Measurements from ENCODE around the gene THRB.

Gene THRB

GRCh38 chr3:24142127-24142526 lies 352.5 kb downstream of the THRB start:
- DNase-seq (ENCODE audit: low read depth), result no peak

GRCh38 chr3:24141548-24141947 lies 353.1 kb downstream of the THRB start:
- DNase-seq (ENCODE audit: low read depth), result no peak

GRCh38 chr3:24139463-24140412 lies 354.9 kb downstream of the THRB start:
- DNase-seq (ENCODE audit: low read depth), result no peak

- DNase-seq (ENCODE audit: low read depth), result no peak
These were observed 355.8 kb downstream of the THRB start for GRCh38 chr3:24138876-24139256.

GRCh38 chr3:24137958-24138875 lies 356.4 kb downstream of the THRB start:
- no peak for DNase-seq (ENCODE audit: low read depth)

GRCh38 chr3:24137334-24137733 lies 357.3 kb downstream of the THRB start:
- DNase-seq (ENCODE audit: low read depth), result no peak

- no peak for DNase-seq (ENCODE audit: low read depth)
These were observed 357.9 kb downstream of the THRB start for GRCh38 chr3:24136624-24137310.

- no peak for DNase-seq (ENCODE audit: low read depth)
These were observed 359.4 kb downstream of the THRB start for GRCh38 chr3:24135280-24135679.

- no peak for DNase-seq (ENCODE audit: low read depth)
These were observed 360.7 kb downstream of the THRB start for GRCh38 chr3:24133942-24134341.

- no peak for DNase-seq (ENCODE audit: low read depth)
These were observed 361.2 kb downstream of the THRB start for GRCh38 chr3:24133436-24133835.

- no peak for DNase-seq (ENCODE audit: low read depth)
These were observed 365.1 kb downstream of the THRB start for GRCh38 chr3:24129549-24129948.

GRCh38 chr3:24128199-24129005 lies 366.2 kb downstream of the THRB start:
- DNase-seq (ENCODE audit: low read depth), result peak; percentile 52

- peak; percentile 56 for DNase-seq (ENCODE audit: low read depth)
These were observed 371.1 kb downstream of the THRB start for GRCh38 chr3:24123596-24123995.

- DNase-seq (ENCODE audit: low read depth), result no peak
These were observed 374.2 kb downstream of the THRB start for GRCh38 chr3:24120434-24120833.

GRCh38 chr3:24119321-24119751 lies 375.3 kb downstream of the THRB start:
- DNase-seq (ENCODE audit: low read depth), result peak; percentile 55

GRCh38 chr3:24117508-24117907 lies 377.1 kb downstream of the THRB start:
- no peak for DNase-seq (ENCODE audit: low read depth)

- no peak for DNase-seq (ENCODE audit: low read depth)
These were observed 382.9 kb downstream of the THRB start for GRCh38 chr3:24111711-24112110.

GRCh38 chr3:24110051-24110450 lies 384.6 kb downstream of the THRB start:
- no peak for DNase-seq (ENCODE audit: low read depth)

- no peak for DNase-seq (ENCODE audit: low read depth)
These were observed 392.9 kb downstream of the THRB start for GRCh38 chr3:24101676-24102168.

GRCh38 chr3:24100696-24101402 lies 393.8 kb downstream of the THRB start:
- no peak for DNase-seq (ENCODE audit: low read depth)

Measured in HS-27A (cell line).